GM10248 (cell line): Measurements from ENCODE around the gene ACP6.

Experiments used
- CTCF ChIA-PET: fragments of 300-600 bp; sonication (Branson Sonifier 250); formaldehyde crosslinking; extraction: SDS; loops from one replicate; lab custom pipeline; 2021; ENCODE audit warnings: antibody characterized with exemption; lab: Yijun Ruan, JAX
- POLR2A ChIA-PET: fragments of 350-650 bp; sonication (Branson Sonifier 250); formaldehyde crosslinking; extraction: SDS; loops from one replicate; lab custom pipeline; 2020; ENCODE audit warnings: antibody characterized with exemption; lab: Yijun Ruan, JAX
- DNase-seq: peaks from one replicate; pipeline ENCODE4 v3.0.0; 2012; ENCODE audit errors: extremely low spot score
- TF ChIP-seq, protein P1 (sequence below): IDR thresholded peaks from 2 replicates; pipeline ENCODE4 v1.5.1; 2012; ENCODE audit warnings: mild to moderate bottlenecking, low read depth; ENCODE audit errors: extremely low read depth, missing control alignments, control extremely low read depth

ACP6 gene

DNA sequence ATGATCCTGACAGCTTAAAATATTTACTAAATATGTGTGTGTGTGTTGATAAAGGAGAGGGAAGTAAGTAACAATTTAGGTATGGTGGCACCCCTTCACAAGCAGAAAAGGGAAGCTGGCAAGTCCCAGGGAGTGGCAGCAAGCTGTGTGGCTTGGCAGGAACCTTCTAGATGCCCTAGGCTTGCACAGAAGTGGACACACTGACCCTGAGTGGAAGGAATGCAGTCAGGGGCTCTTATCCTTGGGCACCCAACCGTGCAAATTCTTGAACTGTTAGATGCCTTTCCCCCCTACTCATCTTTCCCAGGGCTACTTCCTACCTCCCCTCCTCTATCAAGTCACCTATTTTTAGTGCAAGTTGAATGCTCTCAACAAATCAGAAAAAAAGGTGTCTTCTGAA, 18.9 kb downstream of the ACP6 start:
- DNase-seq, result no peak
- TF ChIP-seq, protein P1, sequence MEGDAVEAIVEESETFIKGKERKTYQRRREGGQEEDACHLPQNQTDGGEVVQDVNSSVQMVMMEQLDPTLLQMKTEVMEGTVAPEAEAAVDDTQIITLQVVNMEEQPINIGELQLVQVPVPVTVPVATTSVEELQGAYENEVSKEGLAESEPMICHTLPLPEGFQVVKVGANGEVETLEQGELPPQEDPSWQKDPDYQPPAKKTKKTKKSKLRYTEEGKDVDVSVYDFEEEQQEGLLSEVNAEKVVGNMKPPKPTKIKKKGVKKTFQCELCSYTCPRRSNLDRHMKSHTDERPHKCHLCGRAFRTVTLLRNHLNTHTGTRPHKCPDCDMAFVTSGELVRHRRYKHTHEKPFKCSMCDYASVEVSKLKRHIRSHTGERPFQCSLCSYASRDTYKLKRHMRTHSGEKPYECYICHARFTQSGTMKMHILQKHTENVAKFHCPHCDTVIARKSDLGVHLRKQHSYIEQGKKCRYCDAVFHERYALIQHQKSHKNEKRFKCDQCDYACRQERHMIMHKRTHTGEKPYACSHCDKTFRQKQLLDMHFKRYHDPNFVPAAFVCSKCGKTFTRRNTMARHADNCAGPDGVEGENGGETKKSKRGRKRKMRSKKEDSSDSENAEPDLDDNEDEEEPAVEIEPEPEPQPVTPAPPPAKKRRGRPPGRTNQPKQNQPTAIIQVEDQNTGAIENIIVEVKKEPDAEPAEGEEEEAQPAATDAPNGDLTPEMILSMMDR, result no peak
- CTCF ChIA-PET, result interaction anchor here (1.2 to 2.9 kb wide), 3 partner anchors 10 to 17 kb away, joined by 3 to 15 read pairs (median 5); no protein-coding TSS in a partner anchor
- POLR2A ChIA-PET, result no interaction called here

DNA sequence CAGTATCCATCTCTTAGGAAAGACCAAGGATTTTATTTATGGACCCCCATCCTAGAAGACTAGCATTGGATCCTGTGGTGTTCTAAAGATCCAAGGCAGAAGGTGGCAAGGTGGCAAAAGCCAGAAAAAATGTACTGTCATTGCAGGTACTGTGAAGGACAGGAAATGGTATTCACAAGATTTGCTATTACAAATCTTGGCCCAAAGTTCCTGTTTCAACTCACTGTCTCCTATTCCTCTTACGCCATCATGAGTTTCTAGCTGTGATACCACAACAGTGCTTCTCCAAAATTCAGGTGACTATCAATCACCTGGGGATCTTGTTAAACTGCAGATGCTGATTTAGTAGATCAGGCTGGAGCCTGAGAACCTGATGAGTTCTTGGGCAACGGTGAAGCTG, 21.4 kb downstream of the ACP6 start:
- CTCF ChIA-PET, result interaction anchor here (0.9 to 1.8 kb wide), 3 partner anchors 9 to 22 kb away, joined by 3 to 6 read pairs (median 4); no protein-coding TSS in a partner anchor
- POLR2A ChIA-PET, result no interaction called here
- no peak for DNase-seq
- TF ChIP-seq, protein P1, result no peak

DNA sequence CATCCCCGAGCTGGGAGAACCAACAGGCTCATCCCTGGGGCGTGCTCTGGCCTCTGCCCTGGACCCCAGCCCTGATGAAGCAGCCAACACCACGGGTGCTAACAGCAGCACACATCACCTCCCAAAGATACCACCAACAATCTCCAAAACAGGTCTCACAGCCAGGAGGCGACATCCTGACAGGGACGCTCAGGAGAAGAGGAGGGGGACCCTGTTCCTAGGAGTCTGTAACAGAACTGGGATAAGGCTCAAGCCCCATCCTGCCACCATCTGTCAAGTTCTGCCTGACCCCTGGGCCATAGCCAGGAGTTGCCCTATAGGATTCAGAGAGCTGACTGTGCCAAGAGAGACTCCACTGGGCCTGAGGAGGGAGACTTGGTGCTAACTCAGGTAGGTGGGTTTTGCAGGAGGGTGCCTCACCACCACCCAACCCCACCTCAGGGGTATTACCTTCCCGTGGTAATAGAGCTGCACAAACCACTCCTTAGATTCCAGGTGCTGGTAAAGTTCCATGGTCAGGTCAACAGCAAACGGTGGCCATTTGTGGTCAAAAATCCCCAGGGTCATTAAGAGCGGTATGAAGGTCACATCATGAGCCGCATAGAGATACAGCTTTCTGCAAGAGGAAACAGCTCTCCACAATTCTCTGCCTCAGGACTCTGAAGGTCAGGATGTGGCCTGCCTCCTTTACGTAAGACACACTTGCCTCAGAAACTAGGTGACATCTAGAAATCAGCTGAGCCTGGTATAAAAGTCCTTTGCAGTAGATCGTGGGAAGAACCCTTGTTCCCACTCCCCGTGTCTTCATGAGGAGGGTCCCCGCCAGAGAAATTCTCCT, 22.3 kb downstream of the ACP6 start:
- no peak for DNase-seq
- ChIA-PET POLR2A (no interaction called here), CTCF (interaction anchor here (1.6 kb wide), 1 partner anchor 21 kb away, joined by 6 read pairs; no protein-coding TSS in a partner anchor)
- TF ChIP-seq, protein P1, result no peak

DNA sequence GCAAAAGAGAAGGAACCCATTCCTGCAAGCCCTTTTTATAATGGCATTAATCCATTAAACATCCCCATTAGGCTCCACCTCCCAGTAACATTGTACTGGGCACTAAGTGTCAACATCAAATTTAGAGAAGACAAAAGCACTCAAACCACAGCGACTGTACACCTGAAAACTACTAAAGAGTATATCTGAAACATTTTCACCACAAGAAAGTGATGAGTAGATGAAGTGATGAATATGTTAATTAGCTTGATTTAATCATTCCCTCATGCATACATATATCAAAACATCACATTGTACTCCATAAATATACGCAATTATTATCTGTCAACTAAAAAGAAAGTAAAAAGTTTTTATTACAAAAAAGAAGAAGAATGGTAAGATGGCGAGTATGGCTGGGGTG, 26.4 kb downstream of the ACP6 start:
- TF ChIP-seq, protein P1, result no peak
- CTCF ChIA-PET, result interaction anchor here (0.7 to 1.8 kb wide), 3 partner anchors 12 to 21 kb away, joined by 3 to 8 read pairs (median 3); no protein-coding TSS in a partner anchor
- POLR2A ChIA-PET, result no interaction called here
- no peak for DNase-seq

DNA sequence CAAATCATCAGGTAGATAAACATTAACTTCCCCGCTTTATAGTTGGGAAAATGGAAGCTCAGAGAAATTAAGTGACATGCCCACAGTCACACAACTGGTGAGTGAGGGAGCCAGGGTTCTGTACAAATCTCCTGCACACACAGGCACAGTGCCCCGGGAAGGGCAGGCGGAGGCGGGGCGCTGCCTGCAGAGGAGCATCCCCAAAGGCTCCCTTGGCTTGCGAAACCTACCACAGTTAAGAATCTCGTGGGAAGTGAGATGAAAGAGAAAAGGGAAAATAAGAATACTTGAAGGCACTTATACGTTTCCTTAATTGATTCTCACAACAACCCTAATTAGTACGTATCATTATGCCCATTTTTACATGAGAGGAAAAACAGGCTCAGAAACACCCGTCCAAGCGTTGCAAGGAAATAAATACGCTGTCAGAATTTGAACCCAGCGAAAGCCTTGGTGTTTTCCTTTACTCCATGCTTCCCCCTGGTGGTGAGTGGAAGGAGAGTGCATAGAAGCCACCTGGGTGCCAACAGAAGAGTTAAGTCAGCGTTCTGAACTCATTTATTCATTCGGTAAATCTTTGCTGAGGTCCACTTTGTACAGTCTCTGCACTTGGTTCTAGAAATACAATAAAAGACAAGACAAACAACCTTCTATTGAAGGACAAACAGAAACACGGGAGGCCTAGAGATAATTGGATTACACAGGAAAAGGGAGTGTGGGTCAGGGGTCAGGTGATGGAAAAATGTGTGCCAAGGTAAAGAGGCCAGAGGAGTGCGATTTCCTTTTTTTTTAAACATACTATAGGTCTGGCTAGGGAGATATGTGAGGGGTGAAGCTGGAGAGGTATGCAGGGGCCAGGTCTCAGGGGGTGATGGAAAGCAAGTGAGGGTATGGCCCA, 28.4 kb downstream of the ACP6 start:
- POLR2A ChIA-PET, result no interaction called here
- TF ChIP-seq, protein P1, result peak; percentile 63
- DNase-seq, result peak; percentile 58
- CTCF ChIA-PET, result interaction anchor here (0.7 to 7.6 kb wide), 30 partner anchors 10 to 367 kb away, joined by 3 to 57 read pairs (median 4); partner anchors contain the start of gene ACP6

DNA sequence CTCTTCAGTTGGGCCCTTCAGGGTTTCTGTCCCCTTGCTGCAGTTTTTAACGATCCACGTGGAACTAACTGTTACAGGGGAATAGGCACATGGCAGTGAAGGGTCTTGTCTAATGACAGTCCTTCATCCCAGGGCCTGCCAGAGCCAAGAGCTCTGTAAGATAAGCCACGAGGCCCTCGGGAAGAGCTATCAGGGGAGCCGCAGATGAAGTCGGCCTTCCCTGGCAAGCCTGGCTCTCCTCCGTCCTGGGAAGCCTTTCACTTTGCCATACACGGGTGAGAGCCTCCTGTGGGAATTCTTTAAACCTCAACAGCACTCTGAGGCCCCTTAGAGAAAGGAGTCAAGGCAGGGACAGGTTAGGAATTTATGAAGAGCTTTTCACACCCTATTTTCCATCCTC, 29.0 kb downstream of the ACP6 start:
- POLR2A ChIA-PET, result no interaction called here
- no peak for DNase-seq
- TF ChIP-seq, protein P1, result no peak

More for the DNA sequence above, 29.0 kb downstream of the ACP6 start:
- CTCF ChIA-PET, result interaction anchor here (0.7 to 7.6 kb wide), 31 partner anchors 9 to 366 kb away, joined by 3 to 57 read pairs (median 4); partner anchors contain the start of genes ACP6 and BCL9
